HG03354 (cell line): ENCODE measurements around the gene PIGW.

ENCODE experiments used
- ATAC-seq: cut with Tn5 transposase; IDR thresholded peaks from one replicate; pipeline ENCODE4 v1.9.1; 2021; ENCODE audit warnings: mild to moderate bottlenecking; ENCODE audit not compliant: unreplicated experiment, poor library complexity, severe bottlenecking

PIGW gene, protein sequence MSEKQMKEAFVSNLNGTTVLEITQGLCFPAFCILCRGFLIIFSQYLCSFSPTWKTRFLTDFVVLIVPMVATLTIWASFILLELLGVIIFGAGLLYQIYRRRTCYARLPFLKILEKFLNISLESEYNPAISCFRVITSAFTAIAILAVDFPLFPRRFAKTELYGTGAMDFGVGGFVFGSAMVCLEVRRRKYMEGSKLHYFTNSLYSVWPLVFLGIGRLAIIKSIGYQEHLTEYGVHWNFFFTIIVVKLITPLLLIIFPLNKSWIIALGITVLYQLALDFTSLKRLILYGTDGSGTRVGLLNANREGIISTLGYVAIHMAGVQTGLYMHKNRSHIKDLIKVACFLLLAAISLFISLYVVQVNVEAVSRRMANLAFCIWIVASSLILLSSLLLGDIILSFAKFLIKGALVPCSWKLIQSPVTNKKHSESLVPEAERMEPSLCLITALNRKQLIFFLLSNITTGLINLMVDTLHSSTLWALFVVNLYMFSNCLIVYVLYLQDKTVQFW

GRCh38 chr17:36534840-36535668, at the start of gene PIGW, which contains the start of gene MYO19:
Gene PIGW (plus strand): TSS chr17:36534987. CDS start chr17:36537102, 2,115 bp downstream.
Gene MYO19 (minus strand): TSS chr17:36534868. CDS start chr17:36532538, 2,330 bp downstream.
- ATAC-seq = peak; percentile 80

GRCh38 chr17:36485027-36485426, 49.8 kb upstream of the PIGW start:
- ATAC-seq = no peak

GRCh38 chr17:36485805-36486203, 49.0 kb upstream of the PIGW start:
- no peak for ATAC-seq

- ATAC-seq = peak; percentile 90
Observed at GRCh38 chr17:36486204-36487194, 48.3 kb upstream of the PIGW start, which contains the start of gene ZNHIT3. Gene ZNHIT3 (plus strand): TSS chr17:36486681. CDS start chr17:36486700, 19 bp downstream.

DNA sequence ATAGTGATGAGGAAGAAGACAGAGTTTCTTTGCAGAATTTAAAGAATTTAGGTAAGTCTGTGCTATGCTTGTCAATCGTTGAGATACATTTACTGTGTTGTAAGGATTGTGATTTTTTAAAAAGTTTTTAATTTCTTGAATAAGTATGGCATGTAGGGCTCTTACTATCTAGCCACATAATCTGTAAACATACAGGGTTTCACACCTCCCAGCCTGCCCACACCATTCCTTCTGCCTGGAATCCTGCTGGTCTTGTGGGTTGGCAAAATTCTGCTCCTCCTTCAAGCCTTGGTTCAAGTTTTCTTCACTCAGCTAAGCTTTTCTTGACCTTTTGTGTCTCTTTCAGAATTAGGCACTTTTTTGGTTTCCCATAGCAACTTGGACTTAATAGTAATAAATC, 40.8 kb upstream of the PIGW start:
- no peak for ATAC-seq

DNA sequence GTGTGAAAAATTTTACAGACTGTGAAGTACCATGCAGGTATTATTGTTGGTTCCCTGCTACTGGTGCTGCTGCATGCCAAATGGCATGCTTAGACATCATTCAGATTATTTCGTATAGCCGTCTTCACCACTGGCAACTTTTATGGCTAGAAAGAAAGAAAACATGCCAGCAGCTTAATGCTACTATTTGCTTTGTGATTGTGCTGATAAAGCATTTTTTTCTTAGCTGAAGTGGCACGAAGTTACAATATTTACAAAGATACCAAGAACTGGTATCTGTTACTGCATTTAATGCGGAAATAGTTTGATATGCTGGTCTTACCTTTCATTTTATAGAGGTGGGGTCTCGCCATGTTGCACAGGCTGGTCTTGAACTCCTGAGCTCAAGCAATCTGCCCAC, 40.1 kb upstream of the PIGW start:
- no peak for ATAC-seq

DNA sequence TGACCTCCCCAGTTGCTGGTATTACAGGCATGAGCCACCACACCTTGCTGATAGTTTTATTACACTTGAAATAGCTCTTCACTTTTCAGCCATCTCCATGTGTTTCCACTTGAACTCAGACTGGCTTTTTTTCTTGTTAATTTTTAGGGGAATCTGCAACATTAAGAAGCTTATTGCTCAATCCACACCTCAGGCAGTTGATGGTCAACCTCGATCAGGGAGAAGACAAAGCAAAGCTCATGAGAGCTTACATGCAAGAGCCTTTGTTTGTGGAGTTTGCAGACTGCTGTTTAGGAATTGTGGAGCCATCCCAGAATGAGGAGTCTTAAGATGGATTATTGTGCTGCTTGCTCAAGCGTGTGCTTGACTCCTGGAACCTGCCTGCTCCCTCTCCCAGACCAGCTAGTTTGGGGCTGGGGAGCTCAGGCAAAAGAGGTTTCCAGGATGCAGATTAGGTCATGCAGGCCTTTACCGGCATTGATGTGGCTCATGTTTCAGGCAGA, 39.7 kb upstream of the PIGW start:
- no peak for ATAC-seq

GRCh38 chr17:36496018-36496789, 38.6 kb upstream of the PIGW start:
- no peak for ATAC-seq

DNA sequence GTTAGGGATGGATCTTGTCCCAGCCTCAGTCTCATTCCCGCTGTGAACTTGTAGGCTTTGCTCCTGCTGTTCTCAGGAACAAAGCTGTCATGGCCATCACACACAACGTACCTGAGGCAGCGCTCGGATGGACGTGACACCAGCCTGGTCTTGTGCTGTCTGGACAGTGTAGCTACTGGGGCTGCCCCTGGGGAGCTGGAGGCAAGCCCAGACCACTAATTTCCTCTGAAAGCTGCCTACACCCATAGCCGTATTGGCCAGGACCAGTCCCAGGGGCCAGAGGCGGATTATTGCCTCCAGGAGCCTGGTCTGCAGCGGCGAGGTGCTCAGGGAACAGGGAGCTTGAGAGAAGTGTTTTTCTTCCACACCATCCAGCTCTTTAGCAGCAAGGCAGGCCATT, 36.6 kb upstream of the PIGW start:
- ATAC-seq = no peak

DNA sequence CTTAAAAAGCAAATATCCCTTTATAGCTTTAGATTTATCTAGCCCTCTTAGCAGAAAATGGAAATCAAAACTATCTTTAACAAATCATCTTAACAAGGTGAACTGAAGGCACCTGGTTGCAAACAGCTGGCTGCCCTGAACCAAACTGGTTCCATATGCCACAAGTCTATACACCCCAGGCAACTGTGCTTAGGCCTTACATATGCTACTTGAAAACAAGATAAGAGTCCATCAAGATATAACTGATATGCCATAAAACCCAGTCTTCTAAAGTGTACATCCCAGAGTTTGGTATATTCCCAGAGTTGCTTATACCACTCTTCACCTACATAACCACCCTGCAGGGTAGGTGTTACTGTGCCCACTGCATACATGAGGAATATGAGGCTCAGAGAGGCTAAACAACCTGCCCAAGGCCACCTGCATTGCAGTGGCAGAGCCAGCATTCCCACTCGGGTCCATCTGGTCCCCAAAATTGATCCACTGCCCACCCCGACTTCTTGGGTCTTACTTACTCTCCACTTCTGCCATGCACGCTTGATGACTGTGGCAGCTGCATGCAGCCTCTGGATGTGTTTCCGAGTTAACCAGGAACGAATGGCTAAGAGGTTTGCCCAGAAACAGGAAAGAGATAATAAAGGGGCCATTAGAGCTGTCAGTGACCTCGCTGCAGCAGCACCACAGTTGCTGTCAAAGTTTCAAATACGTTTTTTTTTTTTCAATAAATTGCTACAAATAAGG, 36.1 kb upstream of the PIGW start:
- ATAC-seq = no peak

GRCh38 chr17:36500745-36501225, 34.0 kb upstream of the PIGW start:
- no peak for ATAC-seq

DNA sequence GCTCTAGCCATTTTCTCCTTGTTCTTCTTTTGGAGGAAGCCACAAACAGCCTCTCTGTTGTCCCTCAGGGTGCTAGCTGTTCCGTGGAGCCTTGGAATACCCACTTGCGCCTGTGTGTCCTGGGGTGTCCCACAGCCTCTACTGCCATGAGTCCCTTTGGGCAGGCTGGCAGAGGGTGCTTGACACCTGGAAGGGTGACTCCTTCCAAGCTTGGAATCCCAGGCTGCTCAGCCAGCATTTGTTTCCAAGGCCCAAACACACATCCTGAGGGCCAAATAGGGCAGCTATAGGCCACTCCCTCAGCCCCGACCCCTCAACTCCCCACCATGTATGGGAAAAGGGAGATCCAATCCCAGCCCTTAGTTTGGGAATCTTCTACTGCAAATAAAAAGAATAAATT, 33.4 kb upstream of the PIGW start:
- no peak for ATAC-seq

DNA sequence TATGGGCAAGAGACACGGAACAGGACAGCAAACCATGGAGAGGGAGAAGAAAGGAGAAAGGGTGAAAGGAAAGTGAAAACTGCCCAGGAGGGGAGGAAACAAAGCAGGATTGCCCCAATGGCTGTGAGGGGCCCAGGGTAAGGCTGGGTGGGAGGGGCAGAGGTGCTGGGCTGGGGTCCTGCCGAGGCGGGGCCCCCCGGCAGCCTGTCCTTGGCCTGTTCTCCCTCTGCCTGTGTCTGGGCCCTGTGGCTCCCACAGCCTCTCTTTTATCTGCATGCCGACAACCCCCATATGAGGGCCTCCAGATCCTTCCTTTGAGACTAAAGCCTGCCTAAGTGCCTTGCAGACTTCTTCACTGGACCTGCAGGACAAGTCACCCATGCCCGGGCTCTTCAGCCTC, 32.8 kb upstream of the PIGW start:
- no peak for ATAC-seq

DNA sequence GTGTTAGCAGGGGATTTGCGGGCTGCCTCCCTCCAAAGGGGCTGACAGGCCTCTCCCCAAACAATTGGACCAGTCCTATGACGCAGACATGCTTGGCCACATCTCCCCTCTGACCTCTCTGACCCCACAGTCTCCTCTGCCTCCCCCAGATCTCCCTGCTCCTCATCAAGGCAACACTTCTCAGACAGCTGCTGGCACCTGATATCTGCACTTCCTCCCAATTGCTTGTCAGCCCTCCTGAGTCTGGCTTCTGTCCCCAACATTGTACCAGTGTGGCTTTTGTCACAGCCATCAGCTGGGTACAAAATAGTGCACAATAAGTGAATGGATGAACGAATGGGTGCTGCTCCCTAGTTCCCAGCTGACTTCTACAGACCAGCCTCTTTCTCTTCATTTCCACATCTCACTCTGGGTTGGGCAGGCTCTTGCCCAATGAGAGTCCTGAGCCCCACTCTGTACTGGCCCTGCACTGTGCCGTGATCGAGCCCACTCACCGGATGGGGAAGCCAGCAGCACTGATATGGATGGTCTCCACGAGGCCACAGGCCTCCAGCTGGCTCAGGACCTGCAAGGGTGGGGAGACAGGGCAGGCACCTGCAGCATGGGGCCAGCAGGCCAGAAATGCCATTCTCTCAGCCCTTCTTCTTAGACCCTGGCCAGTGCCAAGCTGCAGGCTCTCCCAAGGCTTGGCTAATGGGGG, 31.2 kb upstream of the PIGW start:
- no peak for ATAC-seq

DNA sequence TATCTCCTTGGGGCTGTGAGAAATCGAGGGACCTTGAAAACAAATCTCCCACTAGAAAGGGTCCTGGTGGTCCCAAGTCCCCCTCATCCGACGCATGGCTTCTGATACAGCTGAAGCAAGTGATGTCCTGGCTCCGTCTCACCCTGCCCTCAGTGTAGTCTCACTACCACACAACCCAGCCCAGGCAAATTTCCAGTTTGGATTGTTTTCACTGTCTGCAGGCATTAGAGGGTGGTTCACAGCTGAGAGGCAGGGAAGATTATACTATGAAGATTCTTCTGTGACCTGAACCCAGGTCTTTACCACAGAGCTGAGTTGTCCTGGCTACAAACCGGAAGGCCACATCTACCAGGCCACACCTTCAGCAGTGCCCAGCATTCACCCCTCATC, 30.6 kb upstream of the PIGW start:
- ATAC-seq = no peak

DNA sequence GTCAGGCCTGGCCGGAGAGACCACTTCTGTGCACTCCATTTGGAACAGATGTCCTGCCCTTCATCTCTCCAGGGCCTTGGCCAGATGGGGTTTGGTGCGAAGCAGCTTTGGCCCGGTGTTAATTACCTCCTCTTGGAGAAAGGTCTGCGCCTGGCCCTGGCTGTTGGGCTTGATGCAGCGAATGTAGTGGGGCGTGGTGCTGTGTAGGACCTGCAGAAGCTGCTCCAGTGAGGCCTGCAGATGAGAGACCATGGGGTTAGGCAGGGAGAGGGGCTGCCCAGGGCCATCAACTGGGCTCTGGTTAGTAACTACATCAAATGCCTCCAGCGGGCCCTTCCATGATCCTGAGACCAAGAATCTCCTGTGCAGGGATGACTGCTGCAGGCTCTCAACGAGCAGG, 29.6 kb upstream of the PIGW start:
- ATAC-seq = no peak

DNA sequence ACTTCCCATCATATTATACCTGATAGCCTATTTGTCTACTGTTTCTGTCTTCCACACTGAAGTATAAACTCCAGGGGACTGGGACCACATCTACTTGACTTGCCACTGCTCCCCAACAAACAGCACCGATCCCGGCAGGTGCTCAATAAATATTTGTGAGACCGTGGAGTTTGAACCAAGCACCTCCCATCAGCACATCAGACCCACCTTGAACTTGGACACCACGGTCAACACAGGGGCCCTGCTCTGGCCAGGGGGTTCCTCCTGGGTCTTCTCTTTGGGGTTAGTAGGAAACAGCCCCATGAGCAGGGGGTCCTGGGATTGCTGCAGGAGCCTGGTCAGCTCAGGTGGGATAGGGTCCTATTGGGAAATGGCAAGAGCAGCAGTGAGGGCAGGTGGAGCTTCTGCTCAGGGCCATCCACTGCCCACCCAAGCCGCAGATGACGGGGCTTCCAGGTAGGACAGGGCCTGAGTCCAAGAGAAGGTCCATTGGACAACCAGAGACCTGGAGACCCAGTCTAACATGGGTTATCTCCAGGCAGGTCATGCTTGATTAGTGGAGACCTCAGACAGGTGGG, 28.4 kb upstream of the PIGW start:
- no peak for ATAC-seq
